GM12891 (cell line): ENCODE results near the gene RNF5. TPM values are rescaled to one million over a fixed set of nuclear protein-coding genes. Genes with fewer than 3 reads are reported as not detected.
"Not testable (repeated sequence)": the region's sequence is repeated elsewhere in the genome, so short reads cannot be mapped to it uniquely, and the experiment has no call there.

Experiments
- DNase-seq: peaks from one replicate; pipeline ENCODE4 v3.0.0; 2011; ENCODE audit warnings: low spot score; ENCODE audit not compliant: insufficient read length
- FAIRE-seq: peaks from 2 replicates; lab custom pipeline; 2011; peaks lifted over from hg19 to GRCh38; lab: Jason Lieb, UNC
- PAX5 ChIP-seq: IDR thresholded peaks from 2 replicates; pipeline ENCODE4 v1.6.1; 2011; ENCODE audit warnings: low read length, moderate library complexity, mild to moderate bottlenecking; ENCODE audit not compliant: insufficient read depth, severe bottlenecking
- POLR2A ChIP-seq: IDR thresholded peaks from 2 replicates; pipeline ENCODE4 v1.6.1; 2011; ENCODE audit warnings: low read depth, low read length, control low read depth
- POLR2AphosphoS5 ChIP-seq: IDR thresholded peaks from 2 replicates; pipeline ENCODE4 v1.6.1; 2011; ENCODE audit warnings: low read depth, low read length, control low read depth
- POU2F2 ChIP-seq: IDR thresholded peaks from 2 replicates; pipeline ENCODE4 v1.6.1; 2011; ENCODE audit warnings: low read depth, mild to moderate bottlenecking, control low read depth, low read length, moderate library complexity
- SPI1 ChIP-seq: IDR thresholded peaks from 2 replicates; pipeline ENCODE4 v1.6.1; 2011; ENCODE audit warnings: low read depth, low read length, control low read depth
- TAF1 ChIP-seq: IDR thresholded peaks from 2 replicates; pipeline ENCODE4 v1.6.1; 2011; ENCODE audit warnings: low read depth, low read length, control low read depth
- polyA plus RNA-seq: library from polyadenylated mRNA; unstranded; fragments of >200 nt; gene quantifications from one replicate; pipeline ENCODE4 v1.2.1, GENCODE V29; 2012; ENCODE audit warnings: low read depth, missing spikeins, inconsistent platforms; ENCODE audit not compliant: missing spikeins

RNF5 gene
- polyA plus RNA-seq = 97.5 TPM

- peak; percentile 99 for FAIRE-seq
- TF ChIP-seq SPI1 (peak; percentile 92), POU2F2 (no peak)
Measured at GRCh38 chr6:32177788-32178546, at the start of gene RNF5. Gene RNF5, plus strand, starts transcription at chr6:32178405. Its CDS starts 107 bp downstream, at chr6:32178512.

GRCh38 chr6:32128751-32129296, 49.4 kb upstream of the RNF5 start:
- DNase-seq (no peak), FAIRE-seq (no peak)
- no peak for TF ChIP-seq POLR2A
- no peak for TF ChIP-seq POU2F2
- TF ChIP-seq SPI1 = no peak
- TF ChIP-seq POLR2AphosphoS5 = no peak
- no peak for TF ChIP-seq TAF1
- no peak for TF ChIP-seq PAX5

More at GRCh38 chr6:32177788-32178546, at the start of gene RNF5:
- peak; percentile 90 for DNase-seq

GRCh38 chr6:32129297-32130088, 48.7 kb upstream of the RNF5 start:
- no peak for FAIRE-seq
- TF ChIP-seq PAX5 = no peak
- no peak for TF ChIP-seq SPI1
- TF ChIP-seq POLR2A = no peak
- no peak for TF ChIP-seq POLR2AphosphoS5
- no peak for TF ChIP-seq TAF1
- no peak for TF ChIP-seq POU2F2

GRCh38 chr6:32131439-32131948, 46.7 kb upstream of the RNF5 start:
- FAIRE-seq = no peak
- DNase-seq = no peak
- TF ChIP-seq SPI1 (no peak), TAF1 (no peak), POLR2A (no peak), POU2F2 (no peak), PAX5 (no peak), POLR2AphosphoS5 (no peak)

More at GRCh38 chr6:32129297-32130088, 48.7 kb upstream of the RNF5 start:
- DNase-seq = no peak

- no peak for DNase-seq
- TF ChIP-seq TAF1 (no peak), POU2F2 (no peak), PAX5 (no peak), POLR2A (no peak)
- no peak for FAIRE-seq
Measured at GRCh38 chr6:32132110-32132509, 46.1 kb upstream of the RNF5 start.

GRCh38 chr6:32133786-32134185, 44.4 kb upstream of the RNF5 start:
- FAIRE-seq (no peak), DNase-seq (no peak)
- TF ChIP-seq POLR2AphosphoS5 = no peak

- TF ChIP-seq POLR2AphosphoS5 (no peak), SPI1 (no peak)
- FAIRE-seq = no peak
Measured at GRCh38 chr6:32137454-32137853, 40.8 kb upstream of the RNF5 start.

GRCh38 chr6:32139590-32139989, 38.6 kb upstream of the RNF5 start:
- no peak for FAIRE-seq
- no peak for DNase-seq
- no peak for TF ChIP-seq POLR2A

More at GRCh38 chr6:32137454-32137853, 40.8 kb upstream of the RNF5 start:
- DNase-seq = no peak

GRCh38 chr6:32140420-32141046, 37.7 kb upstream of the RNF5 start:
- TF ChIP-seq SPI1 (no peak), POLR2AphosphoS5 (no peak), POLR2A (no peak), TAF1 (no peak), PAX5 (no peak), POU2F2 (no peak)
- DNase-seq (no peak), FAIRE-seq (no peak)

- DNase-seq, FAIRE-seq: not testable (repeated sequence)
Measured at GRCh38 chr6:32144238-32144637, 34.0 kb upstream of the RNF5 start.
